Keratinocyte (primary cell): ENCODE results near the gene NYAP2.

Experiments used
- EZH2 ChIP-seq: IDR thresholded peaks from one replicate; pipeline ENCODE4 v1.6.1; 2012; ENCODE audit warnings: inconsistent platforms, mild to moderate bottlenecking, low read length, moderate library complexity
- TF ChIP-seq, protein P1 (sequence below), 3 experiments: IDR thresholded peaks in 1 of 3; conservative IDR thresholded peaks in 1 of 3; optimal IDR thresholded peaks in 1 of 3; 2 replicates in 2 of 3; 3 replicates in 1 of 3; pipeline versions ENCODE3 to v1.5.1; 2011; ENCODE audit warnings: low read length in 3 of 3, mild to moderate bottlenecking in 3 of 3, moderate library complexity in 2 of 3, control low read depth in 1 of 3, inconsistent platforms in 1 of 3; ENCODE audit not compliant: insufficient read depth in 2 of 3; ENCODE audit errors: extremely low read depth in 1 of 3

DNA sequence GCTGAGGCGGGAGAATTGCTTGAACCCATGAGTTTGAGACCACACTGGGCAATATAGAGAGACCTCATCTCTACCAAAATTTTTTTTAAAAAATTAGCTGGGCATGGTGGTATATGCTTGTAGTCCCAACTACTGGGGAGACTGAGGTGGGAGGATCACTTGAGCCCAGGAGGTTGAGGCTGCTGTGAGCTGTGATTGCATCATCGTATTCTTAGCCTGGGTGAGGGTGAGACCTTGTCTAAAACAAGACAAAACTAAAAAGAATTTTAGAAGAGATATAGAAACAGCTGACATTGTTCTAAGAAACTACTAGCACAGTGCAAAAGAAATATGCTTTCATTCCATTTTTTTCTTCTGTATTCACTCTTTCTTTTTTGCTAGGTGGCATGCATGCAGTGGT lies 298.4 kb downstream of the NYAP2 start:
- TF ChIP-seq, protein P1, sequence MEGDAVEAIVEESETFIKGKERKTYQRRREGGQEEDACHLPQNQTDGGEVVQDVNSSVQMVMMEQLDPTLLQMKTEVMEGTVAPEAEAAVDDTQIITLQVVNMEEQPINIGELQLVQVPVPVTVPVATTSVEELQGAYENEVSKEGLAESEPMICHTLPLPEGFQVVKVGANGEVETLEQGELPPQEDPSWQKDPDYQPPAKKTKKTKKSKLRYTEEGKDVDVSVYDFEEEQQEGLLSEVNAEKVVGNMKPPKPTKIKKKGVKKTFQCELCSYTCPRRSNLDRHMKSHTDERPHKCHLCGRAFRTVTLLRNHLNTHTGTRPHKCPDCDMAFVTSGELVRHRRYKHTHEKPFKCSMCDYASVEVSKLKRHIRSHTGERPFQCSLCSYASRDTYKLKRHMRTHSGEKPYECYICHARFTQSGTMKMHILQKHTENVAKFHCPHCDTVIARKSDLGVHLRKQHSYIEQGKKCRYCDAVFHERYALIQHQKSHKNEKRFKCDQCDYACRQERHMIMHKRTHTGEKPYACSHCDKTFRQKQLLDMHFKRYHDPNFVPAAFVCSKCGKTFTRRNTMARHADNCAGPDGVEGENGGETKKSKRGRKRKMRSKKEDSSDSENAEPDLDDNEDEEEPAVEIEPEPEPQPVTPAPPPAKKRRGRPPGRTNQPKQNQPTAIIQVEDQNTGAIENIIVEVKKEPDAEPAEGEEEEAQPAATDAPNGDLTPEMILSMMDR (optimal IDR thresholded peaks at IDR 0.05 in 1 of 3, IDR thresholded peaks at IDR 0.05 in 1 of 3, conservative IDR thresholded peaks at IDR 0.05 in 1 of 3; ENCODE audit: extremely low read depth in 1 of 3, insufficient read depth in 2 of 3, low read length in 3 of 3): no peak
- no peak for TF ChIP-seq EZH2
